ENCODE measurements around the gene LRIT2.

GRCh38 chr10:84204122-84204521, 21.2 kb downstream of the LRIT2 start:
- TF ChIP-seq CTCF (conservative IDR thresholded peaks at IDR 0.05; ENCODE audit: low read depth, low read length), result peak; percentile 40; the same call in 1 of the 2 replicates
- TF ChIP-seq EZH2 (IDR thresholded peaks at IDR 0.05; ENCODE audit: low read length, unreplicated experiment), result no peak
- no peak for TF ChIP-seq EZH2phosphoT487 (IDR thresholded peaks at IDR 0.05; ENCODE audit: borderline replicate concordance, low read length)

All from PC-3 (cell line).